ENCODE results near the gene PHF21A.
A peak's percentile ranks its signal among the peaks of the same experiment; 100 is the strongest.

The PHF21A gene

GRCh38 chr11:45924036-45924915 lies 197.0 kb downstream of the PHF21A start:
- Histone ChIP-seq H3K4me3 (ENCODE audit: low read depth in 1 of 2, low read length in 2 of 2) (no peak overlapping the region), H3K9ac (ENCODE audit: low read length) (no peak overlapping the region), H3K27me3 (ENCODE audit: control insufficient read depth in 1 of 2, insufficient read depth in 2 of 2, low read length in 2 of 2) (peaks cover 4 to 33% of the 10 kb centered on the region in 2 donors), H3K27ac (ENCODE audit: low read depth, low read length) (no peak overlapping the region), H3K9me3 (ENCODE audit: low read length) (no peaks in the 10 kb centered on the region), H3K36me3 (ENCODE audit: insufficient read depth, low read length) (no peaks in the 10 kb centered on the region), H3K4me1 (ENCODE audit: insufficient read depth, low read length) (no peaks in the 10 kb centered on the region)

- Histone ChIP-seq H3K9ac (ENCODE audit: low read length) (no peak within 1 kb of the TSS), H3K9me3 (ENCODE audit: low read length) (no peaks in the 10 kb centered on the region), H3K4me3 (ENCODE audit: low read depth in 1 of 2, low read length in 2 of 2) (no peak within 1 kb of the TSS), H3K36me3 (ENCODE audit: insufficient read depth, low read length) (no peaks in the 10 kb centered on the region), H3K27ac (ENCODE audit: low read depth, low read length) (no peak within 1 kb of the TSS), H3K27me3 (ENCODE audit: control insufficient read depth in 1 of 2, insufficient read depth in 2 of 2, low read length in 2 of 2) (peaks cover 4 to 33% of the 10 kb centered on the region in 2 donors), H3K4me1 (ENCODE audit: insufficient read depth, low read length) (no peaks in the 10 kb centered on the region)
Measured at GRCh38 chr11:45922425-45923082, 198.7 kb downstream of the PHF21A start, which contains the start of gene LARGE2. Gene LARGE2, plus strand, starts transcription at chr11:45922656. Its CDS starts 227 bp downstream, at chr11:45922883.

GRCh38 chr11:45921561-45922424 lies 199.5 kb downstream of the PHF21A start:
- no peaks in the 10 kb centered on the region for H3K9me3 ChIP-seq (ENCODE audit: low read length)
- no peak overlapping the region for H3K9ac ChIP-seq (ENCODE audit: low read length)
- H3K27ac ChIP-seq (ENCODE audit: low read depth, low read length), result no peak overlapping the region
- peaks cover 4 to 33% of the 10 kb centered on the region in 2 donors for H3K27me3 ChIP-seq (ENCODE audit: control insufficient read depth in 1 of 2, insufficient read depth in 2 of 2, low read length in 2 of 2)
- H3K4me1 ChIP-seq (ENCODE audit: insufficient read depth, low read length), result peaks cover 6% of the 10 kb centered on the region
- no peak overlapping the region for H3K4me3 ChIP-seq (ENCODE audit: low read depth in 1 of 2, low read length in 2 of 2)
- H3K36me3 ChIP-seq (ENCODE audit: insufficient read depth, low read length), result no peaks in the 10 kb centered on the region

GRCh38 chr11:45920531-45921477 lies 200.4 kb downstream of the PHF21A start:
- Histone ChIP-seq H3K27me3 (ENCODE audit: control insufficient read depth in 1 of 2, insufficient read depth in 2 of 2, low read length in 2 of 2) (peaks cover 4 to 33% of the 10 kb centered on the region in 2 donors), H3K4me3 (ENCODE audit: low read depth in 1 of 2, low read length in 2 of 2) (no peak overlapping the region), H3K36me3 (ENCODE audit: insufficient read depth, low read length) (peaks cover 2% of the 10 kb centered on the region), H3K27ac (ENCODE audit: low read depth, low read length) (no peak overlapping the region), H3K9me3 (ENCODE audit: low read length) (no peaks in the 10 kb centered on the region), H3K4me1 (ENCODE audit: insufficient read depth, low read length) (peaks cover 12% of the 10 kb centered on the region), H3K9ac (ENCODE audit: low read length) (no peak overlapping the region)

- H3K9ac ChIP-seq (ENCODE audit: low read length), result no peak overlapping the region
- H3K27me3 ChIP-seq (ENCODE audit: control insufficient read depth in 1 of 2, insufficient read depth in 2 of 2, low read length in 2 of 2), result peaks cover 4 to 33% of the 10 kb centered on the region in 2 donors
Measured at GRCh38 chr11:45919806-45920530, 201.3 kb downstream of the PHF21A start.

GRCh38 chr11:45918962-45919675 lies 202.1 kb downstream of the PHF21A start:
- Histone ChIP-seq H3K9ac (ENCODE audit: low read length) (no peak overlapping the region), H3K9me3 (ENCODE audit: low read length) (no peaks in the 10 kb centered on the region), H3K4me3 (ENCODE audit: low read depth in 1 of 2, low read length in 2 of 2) (peak overlapping the region in 1 of 2 donors; percentile 99), H3K4me1 (ENCODE audit: insufficient read depth, low read length) (peaks cover 12% of the 10 kb centered on the region), H3K27ac (ENCODE audit: low read depth, low read length) (no peak overlapping the region), H3K27me3 (ENCODE audit: control insufficient read depth in 1 of 2, insufficient read depth in 2 of 2, low read length in 2 of 2) (peaks cover 4 to 26% of the 10 kb centered on the region in 2 donors), H3K36me3 (ENCODE audit: insufficient read depth, low read length) (peaks cover 15% of the 10 kb centered on the region)

More at GRCh38 chr11:45919806-45920530, 201.3 kb downstream of the PHF21A start:
- Histone ChIP-seq H3K4me1 (ENCODE audit: insufficient read depth, low read length) (peaks cover 12% of the 10 kb centered on the region), H3K4me3 (ENCODE audit: low read depth in 1 of 2, low read length in 2 of 2) (no peak overlapping the region), H3K27ac (ENCODE audit: low read depth, low read length) (no peak overlapping the region), H3K9me3 (ENCODE audit: low read length) (no peaks in the 10 kb centered on the region), H3K36me3 (ENCODE audit: insufficient read depth, low read length) (peaks cover 7% of the 10 kb centered on the region)

- Histone ChIP-seq H3K4me3 (ENCODE audit: low read depth in 1 of 2, low read length in 2 of 2) (peak overlapping the region; percentile 86 to 99), H3K27ac (ENCODE audit: low read depth, low read length) (peak overlapping the region; percentile 92), H3K4me1 (ENCODE audit: insufficient read depth, low read length) (peaks cover 12% of the 10 kb centered on the region), H3K36me3 (ENCODE audit: insufficient read depth, low read length) (peaks cover 22% of the 10 kb centered on the region), H3K9me3 (ENCODE audit: low read length) (no peaks in the 10 kb centered on the region), H3K9ac (ENCODE audit: low read length) (peak overlapping the region; percentile 86), H3K27me3 (ENCODE audit: control insufficient read depth in 1 of 2, insufficient read depth in 2 of 2, low read length in 2 of 2) (peaks cover 4 to 23% of the 10 kb centered on the region in 2 donors)
Measured at GRCh38 chr11:45918331-45918941, 202.8 kb downstream of the PHF21A start.

- Histone ChIP-seq H3K4me1 (ENCODE audit: insufficient read depth, low read length) (peaks cover 12% of the 10 kb centered on the region), H3K27ac (ENCODE audit: low read depth, low read length) (peak within 1 kb of the TSS; percentile 92), H3K9me3 (ENCODE audit: low read length) (no peaks in the 10 kb centered on the region), H3K27me3 (ENCODE audit: control insufficient read depth in 1 of 2, insufficient read depth in 2 of 2, low read length in 2 of 2) (peaks cover 0 to 17% of the 10 kb centered on the region in 2 donors), H3K9ac (ENCODE audit: low read length) (peak within 1 kb of the TSS; percentile 86), H3K4me3 (ENCODE audit: low read depth in 1 of 2, low read length in 2 of 2) (peak within 1 kb of the TSS; percentile 86 to 99), H3K36me3 (ENCODE audit: insufficient read depth, low read length) (peaks cover 27% of the 10 kb centered on the region)
Measured at GRCh38 chr11:45917623-45918330, 203.5 kb downstream of the PHF21A start, which contains the start of gene PEX16. Gene PEX16, minus strand, starts transcription at chr11:45917877. Its CDS starts 66 bp downstream, at chr11:45917811.

GRCh38 chr11:45917286-45917622 lies 204.0 kb downstream of the PHF21A start:
- peak overlapping the region; percentile 86 for H3K9ac ChIP-seq (ENCODE audit: low read length)
- peaks cover 0 to 11% of the 10 kb centered on the region in 2 donors for H3K27me3 ChIP-seq (ENCODE audit: control insufficient read depth in 1 of 2, insufficient read depth in 2 of 2, low read length in 2 of 2)
- no peaks in the 10 kb centered on the region for H3K9me3 ChIP-seq (ENCODE audit: low read length)
- peaks cover 27% of the 10 kb centered on the region for H3K36me3 ChIP-seq (ENCODE audit: insufficient read depth, low read length)
- peak overlapping the region; percentile 86 to 99 for H3K4me3 ChIP-seq (ENCODE audit: low read depth in 1 of 2, low read length in 2 of 2)
- H3K27ac ChIP-seq (ENCODE audit: low read depth, low read length), result peak overlapping the region; percentile 92
- peaks cover 12% of the 10 kb centered on the region for H3K4me1 ChIP-seq (ENCODE audit: insufficient read depth, low read length)

Data from muscle layer of colon (tissue), 2 donors.